HCT116 (cell line): ENCODE measurements around the gene TNXB. TPM values are rescaled to one million over a fixed set of nuclear protein-coding genes. Genes with fewer than 3 reads are reported as not detected.

Experiments
- ATAC-seq: fragments of 200-7000 bp; cut with Tn5 transposase; 2 replicates; pipeline ENCODE4 v1.9.1; 2020; ENCODE audit warnings: mild to moderate bottlenecking, moderate library complexity
- BruUV-seq: library from RNA; stranded (reverse); fragments of 400-500 nt; replicated peaks from 2 replicates; lab custom pipeline; 2021; lab: Mats Ljungman, UMichigan
- CTCF ChIA-PET: fragments of 300-600 bp; sonication (Branson Sonifier 250); formaldehyde crosslinking; loops from one replicate; lab custom pipeline; 2021; ENCODE audit warnings: antibody characterized with exemption; lab: Charles Lee
- POLR2A ChIA-PET: fragments of 300-600, 350-600 bp; sonication (Branson Sonifier 250); formaldehyde crosslinking; loops from one replicate; lab custom pipeline; 2021; ENCODE audit warnings: antibody characterized with exemption; lab: Charles Lee
- RAD21 ChIA-PET, 2 experiments: fragments of 300-600 bp; sonication (Branson Sonifier 250); formaldehyde crosslinking; loops; one replicate each; lab custom pipeline; 2023; ENCODE audit warnings: low total read pairs in 2 of 2; ENCODE audit not compliant: uncharacterized antibody in 2 of 2, unreplicated experiment in 2 of 2, low non-redundant PET in 1 of 2; lab: Charles Lee
- DNase-seq: peaks from one replicate; pipeline ENCODE4 v3.0.0-alpha.2; 2010; ENCODE audit warnings: low read depth, low spot score
- H2AFZ ChIP-seq: fragments of 200-600 bp; shearing (Covaris generic), sonication (generic); 2 replicates; pipeline ENCODE4 v1.6.1; 2017; ENCODE audit warnings: low read depth, mixed run types, mixed read lengths, antibody characterized with exemption, low read length; ENCODE audit not compliant: poor library complexity, severe bottlenecking
- H3K27ac ChIP-seq: 2 replicates; pipeline ENCODE4 v1.5.1; 2012; ENCODE audit warnings: low read depth, low read length
- H3K27me3 ChIP-seq: fragments of 200-600 bp; sonication (generic); 2 replicates; pipeline ENCODE4 v1.6.1; 2016; ENCODE audit warnings: mixed run types, low read length, mixed read lengths; ENCODE audit not compliant: insufficient read depth
- H3K36me3 ChIP-seq, 2 experiments: fragments of 200-500 bp in 1 of 2; fragments of 200-600 bp in 1 of 2; sonication (Bioruptor generic) in 1 of 2; sonication (generic) in 1 of 2; 2 replicates each; pipeline versions ENCODE4 v1.5.1 to v1.6.1; 2014 to 2016; ENCODE audit warnings: low read length in 2 of 2, inconsistent platforms in 1 of 2, mixed read lengths in 1 of 2, mixed run types in 1 of 2; ENCODE audit not compliant: insufficient read depth in 2 of 2, control insufficient read depth in 1 of 2
- H3K4me1 ChIP-seq, 2 experiments: fragments of 200-600 bp in 1 of 2; sonication (generic) in 1 of 2; 2 replicates each; pipeline versions ENCODE4 v1.5.1 to v1.6.1; 2012 to 2017; ENCODE audit warnings: low read length in 2 of 2, inconsistent platforms in 1 of 2, mild to moderate bottlenecking in 1 of 2, mixed read lengths in 1 of 2, mixed run types in 1 of 2, moderate library complexity in 1 of 2; ENCODE audit not compliant: insufficient read depth in 2 of 2, control insufficient read depth in 1 of 2
- H3K4me2 ChIP-seq: fragments of 200-600 bp; sonication (generic); 2 replicates; pipeline ENCODE4 v1.6.1; 2017; ENCODE audit warnings: mixed run types, low read length, mixed read lengths
- H3K4me3 ChIP-seq, 2 experiments: fragments of 200-600 bp in 1 of 2; sonication (generic) in 1 of 2; replicated peaks in 1 of 2; 2 replicates each; pipeline ENCODE4 v1.5.1; 2011 to 2016; ENCODE audit warnings: low read length in 2 of 2, control low read depth in 1 of 2, low read depth in 1 of 2, mild to moderate bottlenecking in 1 of 2, mixed read lengths in 1 of 2, mixed run types in 1 of 2
- H3K79me2 ChIP-seq: fragments of 200-600 bp; sonication (generic); 2 replicates; pipeline ENCODE4 v1.6.1; 2017; ENCODE audit warnings: mild to moderate bottlenecking, mixed run types, low read length, moderate library complexity, mixed read lengths; ENCODE audit not compliant: insufficient read depth
- H3K9ac ChIP-seq: fragments of 200-600 bp; sonication (generic); 2 replicates; pipeline ENCODE4 v1.6.1; 2016; ENCODE audit warnings: low read length, mixed read lengths
- H3K9me2 ChIP-seq: fragments of 200-600 bp; sonication (generic), shearing (Covaris generic); 2 replicates; pipeline ENCODE4 v1.6.1; 2017; ENCODE audit warnings: mixed run types, mild to moderate bottlenecking, moderate library complexity; ENCODE audit not compliant: insufficient read depth
- H3K9me3 ChIP-seq, 2 experiments: fragments of 200-500 bp in 1 of 2; fragments of 200-600 bp in 1 of 2; sonication (Bioruptor generic) in 1 of 2; sonication (generic) in 1 of 2; 2 replicates each; pipeline ENCODE4 v1.6.1; 2014 to 2017; ENCODE audit warnings: low read length in 2 of 2, mixed read lengths in 2 of 2, inconsistent platforms in 1 of 2, low read depth in 1 of 2, mild to moderate bottlenecking in 1 of 2, mixed run types in 1 of 2, moderate library complexity in 1 of 2; ENCODE audit not compliant: control insufficient read depth in 1 of 2, insufficient read depth in 1 of 2
- H4K20me1 ChIP-seq: fragments of 200-600 bp; sonication (generic), shearing (Covaris generic); 2 replicates; pipeline ENCODE4 v1.6.1; 2017; ENCODE audit warnings: mixed run types, mild to moderate bottlenecking, moderate library complexity; ENCODE audit not compliant: insufficient read depth
- ATF3 ChIP-seq: IDR thresholded peaks from 2 replicates; pipeline ENCODE4 v1.6.1; 2012
- EZH2 ChIP-seq: fragments of 200-600 bp; sonication (generic); IDR thresholded peaks from 2 replicates; pipeline ENCODE4 v1.6.1; 2017; ENCODE audit warnings: antibody characterized with exemption, mixed run types
- POLR2AphosphoS5 ChIP-seq: IDR thresholded peaks from 2 replicates; pipeline ENCODE4 v1.6.1; 2011; ENCODE audit warnings: mild to moderate bottlenecking, low read depth, low read length, moderate library complexity
- REST ChIP-seq: IDR thresholded peaks from 2 replicates; pipeline ENCODE4 v1.6.1; 2012; ENCODE audit warnings: low read depth
- SP1 ChIP-seq: IDR thresholded peaks from 2 replicates; pipeline ENCODE4 v1.6.1; 2012; ENCODE audit warnings: low read depth
- YY1 ChIP-seq: IDR thresholded peaks from 2 replicates; pipeline ENCODE4 v1.6.1; 2011; ENCODE audit warnings: low read length, low read depth, moderate library complexity, mild to moderate bottlenecking; ENCODE audit not compliant: insufficient replicate concordance; ENCODE audit errors: extremely low read depth
- ZBTB33 ChIP-seq: IDR thresholded peaks from 2 replicates; pipeline ENCODE4 v1.6.1; 2011; ENCODE audit warnings: mild to moderate bottlenecking, low read length, moderate library complexity; ENCODE audit not compliant: insufficient replicate concordance; ENCODE audit errors: extremely low read depth
- intact Hi-C: fragments of 100-400 bp; cut with micrococcal nuclease; formaldehyde crosslinking; loops from 2 replicates; pipeline ENCODE4 v1.10.0; 2022
- total RNA-seq: library from RNA; stranded (reverse); gene quantifications from one replicate; pipeline ENCODE4 v1.2.1, GENCODE V29; 2021; ENCODE audit not compliant: unreplicated experiment

The TNXB gene
- total RNA-seq, 1 experiment from 2014 or later = 8.5 TPM

GRCh38 chr6:32069878-32070515 is 39.1 kb downstream of the TNXB start:
- CTCF ChIA-PET = no interaction called here
- H4K20me1 ChIP-seq = no peaks in the 10 kb centered on the region
- DNase-seq = no peak
- no peak overlapping the region for H3K27ac ChIP-seq
- H3K9ac ChIP-seq = no peak overlapping the region
- H2AFZ ChIP-seq = no peak overlapping the region
- H3K4me2 ChIP-seq = no peak overlapping the region
- no peaks in the 10 kb centered on the region for H3K36me3 ChIP-seq
- POLR2A ChIA-PET = no interaction called here
- no peak for ATAC-seq
- TF ChIP-seq ZBTB33 (no peak), SP1 (no peak), REST (no peak), ATF3 (no peak), POLR2AphosphoS5 (no peak), YY1 (no peak), EZH2 (no peak)
- H3K9me2 ChIP-seq = no peaks in the 10 kb centered on the region
- no TSS peak for BruUV-seq
- H3K9me3 ChIP-seq = no peaks in the 10 kb centered on the region
- intact Hi-C loops = no loop called here
- H3K4me3 ChIP-seq = no peak overlapping the region
- H3K27me3 ChIP-seq = no peaks in the 10 kb centered on the region
- peaks cover 2 to 9% of the 10 kb centered on the region in 2 experiments; a peak in 2 of 4 replicates for H3K4me1 ChIP-seq
- no peaks in the 10 kb centered on the region for H3K79me2 ChIP-seq
- RAD21 ChIA-PET = no interaction called here
